ENCODE data around the gene SAMD10.
A peak's percentile ranks its signal among the peaks of the same experiment; 100 is the strongest.

The SAMD10 gene

GRCh38 chr20:63980806-63981728 lies 1.6 kb upstream of the SAMD10 start, which contains the start of gene PRPF6 (continued):
- TF ChIP-seq KLF16 (tag by site-specific recombination; IDR thresholded peaks at IDR 0.05), result peak; percentile 99
- TF ChIP-seq ZXDB (tag by site-specific recombination; IDR thresholded peaks at IDR 0.05), result peak; percentile 86; the same call in 1 of the 2 replicates
- peak; percentile 87 for TF ChIP-seq KLF1 (tag by site-specific recombination; IDR thresholded peaks at IDR 0.05)
- TF ChIP-seq ZNF561 (tag by site-specific recombination; IDR thresholded peaks at IDR 0.05; ENCODE audit: borderline replicate concordance), result peak; percentile 89
- peak; percentile 68; the same call in 1 of the 2 replicates for TF ChIP-seq ZEB2 (tag by site-specific recombination; IDR thresholded peaks at IDR 0.05)
- TF ChIP-seq INSM2 (tag by site-specific recombination; IDR thresholded peaks at IDR 0.05), result peak; percentile 52; the same call in 1 of the 2 replicates
- TF ChIP-seq ZNF513 (tag by site-specific recombination; IDR thresholded peaks at IDR 0.05), result no peak
- TF ChIP-seq ZNF394 (tag by site-specific recombination; IDR thresholded peaks at IDR 0.05; ENCODE audit: borderline replicate concordance), result 0 out of 2 replicates have a peak, but pooled peaks have one; percentile 13
- TF ChIP-seq SALL2 (tag by site-specific recombination; IDR thresholded peaks at IDR 0.05; ENCODE audit: borderline replicate concordance), result no peak
- 0 out of 2 replicates have a peak, but pooled peaks have one; percentile 51 for TF ChIP-seq ZNF324 (tag by site-specific recombination; IDR thresholded peaks at IDR 0.05)
- peak; percentile 87 for TF ChIP-seq ZNF580 (tag by site-specific recombination; IDR thresholded peaks at IDR 0.05)
- TF ChIP-seq GLIS1 (tag by site-specific recombination; IDR thresholded peaks at IDR 0.05), result peak; percentile 69
- TF ChIP-seq ZNF518A (tag by site-specific recombination; conservative IDR thresholded peaks at IDR 0.05; ENCODE audit: low read depth), result peak; percentile 99
- TF ChIP-seq ZNF2 (tag by site-specific recombination; IDR thresholded peaks at IDR 0.05), result peak; percentile 42; the same call in 1 of the 2 replicates
- no peak for TF ChIP-seq ZNF362 (tag by site-specific recombination; IDR thresholded peaks at IDR 0.05)
- TF ChIP-seq ZNF132 (tag by site-specific recombination; IDR thresholded peaks at IDR 0.05; ENCODE audit: borderline replicate concordance), result no peak
- TF ChIP-seq EGR2 (tag by site-specific recombination; IDR thresholded peaks at IDR 0.05; ENCODE audit: low read depth), result no peak
- TF ChIP-seq ZNF639 (tag by site-specific recombination; IDR thresholded peaks at IDR 0.05), result peak; percentile 71
- no peak for TF ChIP-seq ZNF175 (tag by site-specific recombination; IDR thresholded peaks at IDR 0.05)
- TF ChIP-seq SP2 (tag by site-specific recombination; IDR thresholded peaks at IDR 0.05), result peak; percentile 97
- TF ChIP-seq ZBTB7A (tag by site-specific recombination; IDR thresholded peaks at IDR 0.05; ENCODE audit: low read depth), result peak; percentile 74; the same call in 1 of the 2 replicates
- no peak for TF ChIP-seq ZNF302 (tag by site-specific recombination; IDR thresholded peaks at IDR 0.05; ENCODE audit: low read depth)
- peak; percentile 96 for TF ChIP-seq ZBTB11 (tag by site-specific recombination; conservative IDR thresholded peaks at IDR 0.05; ENCODE audit: low read depth)
